Adrenal gland (tissue), 12 donors: ENCODE data around the gene SPOP. TPM values are rescaled to one million over a fixed set of nuclear protein-coding genes. Genes with fewer than 3 reads are reported as not detected.

Experiments
- DNase-seq, 7 donors: peaks; one replicate each; pipeline ENCODE4 v3.0.0-alpha.2; 2019 to 2020
- H3K27ac ChIP-seq, 5 donors: fragments of 200-600 bp; sonication (generic) in 4 of 5; 1 replicate in 3 of 5; 2 replicates in 2 of 5; pipeline versions ENCODE4 v1.5.1 to v1.8.0; 2016 to 2020; ENCODE audit warnings: mild to moderate bottlenecking in 1 of 5
- H3K27me3 ChIP-seq: fragments of 200-600 bp; 2 replicates; pipeline ENCODE4 v1.8.0; 2021
- H3K36me3 ChIP-seq, 2 donors: fragments of 200-600 bp; replicated peaks in 1 of 2; 1 replicate in 1 of 2; 2 replicates in 1 of 2; pipeline versions ENCODE4 v1.5.1 to v1.8.0; 2018 to 2022
- H3K4me1 ChIP-seq, 2 donors: fragments of 200-600 bp; replicated peaks in 1 of 2; 1 replicate in 1 of 2; 2 replicates in 1 of 2; pipeline versions ENCODE4 v1.5.1 to v1.8.0; 2018 to 2021
- H3K4me3 ChIP-seq, 4 donors: fragments of 200-600 bp; sonication (generic) in 3 of 4; one replicate each; pipeline ENCODE4 v1.5.1; 2016 to 2018
- H3K9me3 ChIP-seq, 3 donors: fragments of 200-600 bp; sonication (generic) in 1 of 3; replicated peaks in 1 of 3; 1 replicate in 2 of 3; 2 replicates in 1 of 3; pipeline versions ENCODE4 v1.5.1 to v1.8.0; 2016 to 2021
- POLR2A ChIP-seq, 2 donors: fragments of 450-650 bp; IDR thresholded peaks; one replicate each; pipeline ENCODE4 v1.6.1; 2017; ENCODE audit warnings: antibody characterized with exemption in 2 of 2, mild to moderate bottlenecking in 2 of 2, moderate library complexity in 1 of 2
- WGBS, 4 donors: extraction: QIAGEN DNeasy Blood & Tissue Kit in 2 of 4; methylation state at CpG; one replicate each; pipeline versions ENCODE4 v1.1.5 to v1.1.7; 2013 to 2017; 5-methylcytosine and 5-hydroxymethylcytosine counted together
- intact Hi-C, 2 donors: fragments of 100-400 bp; cut with DNase I; formaldehyde crosslinking; loops; one replicate each; pipeline versions ENCODE4 v1.14.1 to v1.15.0; 2022 to 2023
- polyA plus RNA-seq, 3 donors: library from polyadenylated mRNA; stranded (reverse); fragments of 200-250 nt in 2 of 3; fragments of 350-450 nt in 1 of 3; fragmentation: Illumina TruSeq in 1 of 3; extraction: RNeasy Lipid Tissue Mini Kit (QIAGEN cat#74804) in 1 of 3; gene quantifications; one replicate each; pipeline ENCODE4 v1.2.3, GENCODE V29; 2013 to 2014
- total RNA-seq, 9 donors: library from RNA; depleted of rRNA in 4 of 9; stranded (reverse); fragments of >200 nt in 4 of 9; fragments of 120-200 nt in 1 of 9; fragmentation: NEBNext Ultra II Directional in 1 of 9; extraction: Animal tissue kit (Norgen Biotek cat#: 25700) in 1 of 9; gene quantifications; one replicate each; pipeline versions ENCODE4 v1.1.0 to v1.2.4, GENCODE V29; 2013 to 2023
- TF ChIP-seq, protein P1 (sequence below), 6 experiments: fragments of 450-650 bp in 4 of 6; fragments of 200-600 bp in 2 of 6; sonication (generic) in 1 of 6; IDR thresholded peaks; 1 replicate in 5 of 6; 2 replicates in 1 of 6; pipeline versions ENCODE4 v1.5.1 to v1.8.0; 2016 to 2021; ENCODE audit warnings: antibody characterized with exemption in 6 of 6, mild to moderate bottlenecking in 2 of 6, moderate library complexity in 1 of 6
- donor health status: healthy with polysubstance abuse.
- donor health status: Bipolar disorder and iron deficiency.
- donor health status: DM: yes; HTN: yes; CAD: no.
- donor health status: DM: no; HTN: no; CAD: no.
- donor health status: DM: no; HTN: no; CAD: no.
- donor health status: DM: yes; HTN: yes; CAD: no.

The SPOP gene
- total and polyA plus RNA-seq, 12 donors = 22.4 to 86.4 (median 57.6) TPM

DNA sequence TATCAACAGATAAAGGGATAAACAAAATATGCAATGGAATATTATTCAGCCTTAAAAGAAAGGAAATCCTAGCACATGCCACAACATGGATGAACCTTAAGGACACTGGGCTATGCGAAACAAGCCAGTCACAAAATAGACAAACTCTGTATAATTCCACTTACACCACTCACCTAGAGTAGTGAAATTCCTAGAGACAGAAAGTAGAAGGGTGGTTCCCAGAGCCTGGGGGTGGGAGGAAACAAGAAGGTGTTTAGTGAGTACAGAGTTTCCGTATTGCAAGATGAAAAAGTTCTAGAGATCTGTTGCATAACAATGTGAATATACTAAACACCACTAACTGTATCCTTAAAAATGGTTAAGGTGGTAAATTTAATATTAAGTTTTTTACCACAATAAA lies 10.0 kb downstream of the SPOP start:
- H3K27ac ChIP-seq = no peak overlapping the region
- H3K36me3 ChIP-seq = peaks cover 0 to 7% of the 10 kb centered on the region in 2 donors
- no peaks in the 10 kb centered on the region for H3K9me3 ChIP-seq
- no peaks in the 10 kb centered on the region for H3K27me3 ChIP-seq
- no peak overlapping the region for H3K4me3 ChIP-seq
- intact Hi-C loops = no loop called here
- H3K4me1 ChIP-seq = peaks cover 4 to 41% of the 10 kb centered on the region in 2 donors
- no peak for TF ChIP-seq POLR2A (IDR thresholded peaks at IDR 0.05)
- TF ChIP-seq, protein P1, sequence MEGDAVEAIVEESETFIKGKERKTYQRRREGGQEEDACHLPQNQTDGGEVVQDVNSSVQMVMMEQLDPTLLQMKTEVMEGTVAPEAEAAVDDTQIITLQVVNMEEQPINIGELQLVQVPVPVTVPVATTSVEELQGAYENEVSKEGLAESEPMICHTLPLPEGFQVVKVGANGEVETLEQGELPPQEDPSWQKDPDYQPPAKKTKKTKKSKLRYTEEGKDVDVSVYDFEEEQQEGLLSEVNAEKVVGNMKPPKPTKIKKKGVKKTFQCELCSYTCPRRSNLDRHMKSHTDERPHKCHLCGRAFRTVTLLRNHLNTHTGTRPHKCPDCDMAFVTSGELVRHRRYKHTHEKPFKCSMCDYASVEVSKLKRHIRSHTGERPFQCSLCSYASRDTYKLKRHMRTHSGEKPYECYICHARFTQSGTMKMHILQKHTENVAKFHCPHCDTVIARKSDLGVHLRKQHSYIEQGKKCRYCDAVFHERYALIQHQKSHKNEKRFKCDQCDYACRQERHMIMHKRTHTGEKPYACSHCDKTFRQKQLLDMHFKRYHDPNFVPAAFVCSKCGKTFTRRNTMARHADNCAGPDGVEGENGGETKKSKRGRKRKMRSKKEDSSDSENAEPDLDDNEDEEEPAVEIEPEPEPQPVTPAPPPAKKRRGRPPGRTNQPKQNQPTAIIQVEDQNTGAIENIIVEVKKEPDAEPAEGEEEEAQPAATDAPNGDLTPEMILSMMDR (IDR thresholded peaks at IDR 0.05) = no peak
- DNase-seq = no peak
- WGBS, 4 donors = 87 to 93% (median 91%) methylated on average over 2 of the region's 2 CpGs

DNA sequence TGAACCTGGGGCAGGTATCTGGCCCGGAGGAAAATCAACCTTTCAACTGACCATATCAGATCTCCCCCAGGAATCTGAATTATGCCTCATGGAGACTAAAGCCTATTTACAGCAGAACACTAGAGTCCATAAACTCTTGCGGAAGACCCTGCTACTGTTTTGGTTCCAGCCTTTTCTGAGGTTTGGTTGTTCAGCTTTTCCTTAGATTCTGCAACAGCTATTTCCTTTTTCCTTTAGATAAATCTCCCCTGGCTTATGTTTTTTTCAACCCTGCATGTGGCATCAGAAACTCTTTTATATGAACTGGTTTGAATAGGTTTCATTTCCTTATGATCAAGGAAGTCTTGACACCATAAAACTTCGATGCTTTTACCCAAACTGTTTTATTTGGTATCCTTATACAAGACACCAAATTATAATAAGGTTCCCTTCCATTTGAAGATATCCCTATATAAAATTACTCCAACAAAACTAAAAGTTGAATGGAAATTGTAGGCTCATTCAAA lies 13.1 kb downstream of the SPOP start:
- Histone ChIP-seq H3K4me3 (no peak overlapping the region), H3K4me1 (peaks cover 0 to 18% of the 10 kb centered on the region in 2 donors), H3K27ac (no peak overlapping the region), H3K36me3 (peaks cover 0 to 7% of the 10 kb centered on the region in 2 donors), H3K27me3 (no peaks in the 10 kb centered on the region), H3K9me3 (no peaks in the 10 kb centered on the region)
- DNase-seq = no peak
- no peak for TF ChIP-seq POLR2A (IDR thresholded peaks at IDR 0.05)
- TF ChIP-seq, protein P1 (IDR thresholded peaks at IDR 0.05) = no peak
- WGBS, 4 donors = 68 to 83% (median 78%) methylated on average over 3 of the region's 3 CpGs
- intact Hi-C loops = no loop called here

DNA sequence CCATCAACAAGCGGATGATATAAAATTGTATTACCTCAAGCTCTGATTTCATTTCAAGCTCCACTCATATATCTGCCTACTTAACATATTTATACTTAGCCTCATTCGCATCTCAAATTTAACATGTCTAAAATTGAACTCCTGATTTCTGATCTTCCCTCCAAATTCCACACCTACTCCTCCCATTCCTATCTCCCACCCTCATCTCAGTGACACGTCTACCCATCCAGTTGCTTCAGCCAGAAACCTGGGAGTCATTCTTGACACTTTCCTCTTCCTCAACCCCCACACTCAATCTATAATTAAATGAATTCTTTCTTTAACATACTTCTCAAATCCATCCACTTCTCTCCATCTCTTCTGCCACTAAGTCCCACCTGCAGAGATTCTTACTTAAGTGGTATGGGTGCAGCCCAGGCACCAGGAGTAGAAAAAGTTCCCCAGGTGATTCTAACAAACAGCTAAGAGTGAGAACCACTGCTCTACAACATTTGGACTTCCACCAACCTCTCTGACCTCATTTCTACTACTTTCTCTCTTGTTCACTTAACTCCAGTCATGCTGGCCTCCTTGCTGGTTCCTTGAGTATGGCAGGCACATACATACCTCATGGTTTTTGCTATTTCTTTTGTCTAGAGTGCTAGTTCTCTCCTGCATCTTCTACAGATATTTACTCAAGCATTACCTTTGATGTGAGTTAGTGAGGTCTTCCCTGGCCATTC lies 18.1 kb downstream of the SPOP start:
- H3K9me3 ChIP-seq = no peaks in the 10 kb centered on the region
- intact Hi-C loops = no loop called here
- TF ChIP-seq, protein P1 (IDR thresholded peaks at IDR 0.05) = no peak
- no peak for TF ChIP-seq POLR2A (IDR thresholded peaks at IDR 0.05)
- no peak for DNase-seq
- 91 to 97% (median 95%) methylated on average over 3 of the region's 3 CpGs for WGBS, 4 donors
- no peaks in the 10 kb centered on the region for H3K36me3 ChIP-seq
- H3K4me1 ChIP-seq = peaks cover 0 to 15% of the 10 kb centered on the region in 2 donors
- no peak overlapping the region for H3K4me3 ChIP-seq
- no peaks in the 10 kb centered on the region for H3K27me3 ChIP-seq
- H3K27ac ChIP-seq = no peak overlapping the region

DNA sequence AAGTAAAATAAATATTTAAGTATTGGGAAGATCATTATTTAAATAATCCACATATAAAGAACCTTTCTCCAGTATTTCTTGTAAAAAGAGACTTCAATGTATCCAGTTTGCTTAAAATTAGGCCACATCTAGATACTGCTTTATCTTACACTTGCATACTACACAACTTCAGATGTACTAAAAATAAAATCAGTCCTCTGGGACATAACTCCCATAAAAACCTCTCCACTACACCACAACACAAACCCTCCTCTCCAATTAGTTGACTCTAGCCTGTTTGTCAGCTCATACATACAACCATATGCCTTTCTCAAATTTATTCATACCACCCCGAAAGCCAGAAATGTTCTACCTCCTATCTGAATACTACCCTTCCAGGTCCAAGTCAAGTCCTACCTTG lies 21.6 kb downstream of the SPOP start:
- TF ChIP-seq, protein P1 (IDR thresholded peaks at IDR 0.05) = no peak
- 92 to 100% (median 94%) methylated on average over 1 of the region's 1 CpG for WGBS, 4 donors
- peaks cover 0 to 20% of the 10 kb centered on the region in 2 donors for H3K4me1 ChIP-seq

More for the DNA sequence above, 21.6 kb downstream of the SPOP start:
- Histone ChIP-seq H3K27me3 (no peaks in the 10 kb centered on the region), H3K36me3 (no peaks in the 10 kb centered on the region), H3K9me3 (no peaks in the 10 kb centered on the region), H3K27ac (peak overlapping the region in 1 of 5 donors; percentile 16), H3K4me3 (no peak overlapping the region)
- no peak for DNase-seq
- intact Hi-C loops = no loop called here
